ENCODE data around the gene FLRT1. TPM values are rescaled to one million over a fixed set of nuclear protein-coding genes. Genes with fewer than 3 reads are reported as not detected.

FLRT1 gene
- polyA plus RNA-seq, 1 donor = 2.9 TPM

DNA sequence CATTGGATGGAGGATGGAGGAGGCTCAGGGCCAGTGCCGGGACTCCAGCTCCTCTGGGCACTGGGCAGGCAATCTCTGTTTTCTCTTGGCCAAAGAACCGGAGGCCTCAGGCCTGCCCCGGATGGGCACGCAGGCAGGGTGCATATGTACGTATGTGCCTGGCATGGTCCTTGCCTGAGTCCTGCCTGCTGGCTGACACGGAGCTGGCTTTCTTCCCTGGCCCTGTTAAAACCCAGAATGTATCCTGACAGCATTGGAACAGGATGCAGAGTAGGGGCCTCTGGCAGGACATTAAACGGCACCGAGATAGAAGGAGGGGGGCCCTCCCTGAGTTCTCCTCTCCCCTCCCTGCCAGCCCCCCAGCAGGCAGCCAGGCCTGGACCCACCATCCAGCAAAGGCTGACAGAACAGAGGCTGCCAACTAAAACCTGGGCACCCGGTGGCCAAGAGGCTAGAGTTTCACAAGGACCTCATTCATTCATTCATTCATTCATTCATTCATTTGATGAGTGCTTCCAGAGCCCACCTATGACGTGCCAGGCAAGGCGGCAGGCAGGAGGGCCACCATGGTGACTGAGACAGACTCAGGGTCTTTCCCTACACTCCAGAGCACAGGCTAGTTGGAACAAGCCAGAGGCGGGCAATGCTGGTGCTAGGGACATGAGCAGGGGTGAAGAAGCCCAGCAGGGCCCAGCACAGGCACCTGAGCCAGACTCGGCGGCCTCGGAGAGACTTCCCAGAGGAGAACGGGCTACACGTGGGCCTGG is 28.8 kb downstream of the FLRT1 start:
- no peak for DNase-seq (ENCODE audit: low read depth)

DNA sequence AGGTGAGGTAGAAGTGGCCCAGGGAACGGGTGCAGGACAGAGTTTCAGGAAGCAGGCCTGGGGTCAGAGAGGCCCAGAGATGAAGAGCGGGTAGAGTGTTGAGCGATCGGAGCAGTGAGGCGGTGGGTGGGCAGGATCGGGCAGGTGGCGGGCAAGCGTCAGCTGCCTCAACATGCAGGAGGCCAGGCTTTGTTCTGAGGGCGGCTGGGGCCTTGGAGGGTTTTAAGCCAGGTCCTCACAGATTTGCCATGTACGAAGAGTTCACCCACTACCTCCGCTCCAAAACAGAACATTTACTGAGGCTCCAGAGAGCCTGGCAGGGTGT is 29.4 kb downstream of the FLRT1 start:
- no peak for DNase-seq (ENCODE audit: low read depth)

DNA sequence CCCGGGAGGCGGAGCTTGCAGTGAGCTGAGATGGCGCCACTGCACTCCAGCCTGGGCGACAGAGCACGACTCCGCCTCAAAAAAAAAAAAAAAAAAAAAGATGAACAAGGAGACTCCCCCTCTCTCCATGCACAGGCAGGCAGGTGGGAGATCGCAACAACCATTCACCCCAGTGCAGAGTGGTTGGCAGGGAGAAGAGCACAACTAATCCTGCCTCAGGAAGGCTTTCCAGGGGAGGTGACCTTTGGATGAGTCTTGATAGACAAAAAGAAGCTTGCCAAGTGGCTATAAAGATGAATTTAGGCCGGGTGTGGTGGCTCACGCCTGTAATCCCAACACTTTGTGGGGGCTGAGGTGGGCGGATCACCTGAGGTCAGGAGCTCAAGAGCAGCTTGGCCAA is 30.0 kb downstream of the FLRT1 start:
- no peak for DNase-seq (ENCODE audit: low read depth)

- no peak for DNase-seq (ENCODE audit: low read depth)
Observed at GRCh38 chr11:64067230-64067993, 31.7 kb downstream of the FLRT1 start.

DNA sequence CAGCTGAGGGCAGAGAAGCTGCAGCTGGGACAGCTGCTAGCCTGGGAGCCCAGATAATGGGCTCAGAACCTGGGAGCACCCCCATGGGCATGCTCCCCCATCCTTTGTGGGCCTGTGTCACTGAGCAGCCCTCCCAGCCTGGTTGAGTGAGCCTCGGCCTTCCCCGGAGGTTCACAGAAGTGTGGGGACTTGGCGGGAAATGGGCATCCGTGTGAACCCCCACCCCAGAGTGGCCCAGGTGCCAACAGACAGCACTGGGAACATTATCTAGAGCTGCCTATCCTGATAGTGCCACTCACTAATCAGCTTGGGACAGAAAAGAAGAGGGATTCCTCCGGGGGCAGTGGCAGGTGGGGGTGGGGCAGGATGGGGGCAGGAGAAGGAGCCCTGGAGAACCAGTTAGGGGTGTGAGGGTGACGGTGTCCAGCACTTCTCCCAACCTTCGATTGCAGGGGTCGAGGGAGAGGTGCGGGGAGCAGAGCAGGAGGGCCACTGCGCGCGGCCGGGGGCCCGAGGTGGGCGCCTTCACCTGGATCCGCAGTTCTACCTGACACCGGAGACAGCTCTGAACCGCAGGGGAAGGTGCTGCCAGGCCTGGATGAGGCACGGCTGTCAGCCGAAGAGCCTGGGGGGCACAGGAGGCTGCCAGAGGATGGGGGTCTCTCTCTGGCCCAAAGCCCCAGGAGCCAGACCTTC is 33.1 kb downstream of the FLRT1 start:
- no peak for DNase-seq (ENCODE audit: low read depth)

DNA sequence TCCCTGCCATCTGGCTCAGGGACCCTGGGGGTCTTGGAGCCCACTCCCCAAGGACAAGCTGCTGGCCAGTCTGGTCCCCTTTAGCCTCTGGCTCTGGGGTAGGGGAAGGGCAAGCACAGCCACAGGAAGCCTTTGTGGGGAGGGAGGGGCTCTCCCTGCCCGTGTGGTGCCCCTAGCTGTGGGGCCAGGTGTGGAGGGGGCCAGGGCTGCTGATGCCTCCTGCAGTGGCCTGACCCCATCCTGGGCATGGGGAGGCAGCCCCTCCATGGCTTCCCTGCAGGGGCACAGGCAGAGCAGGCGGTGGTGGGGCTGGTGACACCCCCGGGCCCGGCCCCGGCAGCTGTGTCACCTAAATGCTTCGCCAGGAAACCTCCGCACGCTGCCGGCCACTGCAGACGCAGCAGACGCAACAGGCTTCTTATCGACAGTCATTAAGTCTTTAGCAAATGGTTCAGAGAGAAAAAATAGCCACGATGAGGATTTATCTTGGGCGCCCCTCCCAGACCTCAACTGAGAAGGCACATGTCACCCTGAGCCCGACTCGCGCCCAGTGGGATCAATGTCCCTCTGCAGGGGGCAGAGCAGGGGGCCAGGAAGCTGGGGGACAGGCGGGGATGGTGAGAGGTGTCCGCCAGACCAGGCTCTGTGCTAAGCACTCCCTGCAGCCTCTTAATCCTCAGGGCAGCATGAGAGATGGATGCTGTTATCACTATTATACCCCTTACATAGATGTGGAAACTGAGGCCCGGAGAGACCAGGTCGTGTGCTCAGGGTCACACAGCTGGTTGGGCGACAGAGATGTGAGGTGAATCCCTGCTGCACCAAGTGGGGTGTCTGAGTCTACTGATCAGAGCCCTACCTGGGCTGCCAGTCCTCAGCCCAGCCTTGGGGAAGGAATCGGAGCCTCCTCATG is 33.9 kb downstream of the FLRT1 start:
- DNase-seq (ENCODE audit: low read depth) = no peak

DNA sequence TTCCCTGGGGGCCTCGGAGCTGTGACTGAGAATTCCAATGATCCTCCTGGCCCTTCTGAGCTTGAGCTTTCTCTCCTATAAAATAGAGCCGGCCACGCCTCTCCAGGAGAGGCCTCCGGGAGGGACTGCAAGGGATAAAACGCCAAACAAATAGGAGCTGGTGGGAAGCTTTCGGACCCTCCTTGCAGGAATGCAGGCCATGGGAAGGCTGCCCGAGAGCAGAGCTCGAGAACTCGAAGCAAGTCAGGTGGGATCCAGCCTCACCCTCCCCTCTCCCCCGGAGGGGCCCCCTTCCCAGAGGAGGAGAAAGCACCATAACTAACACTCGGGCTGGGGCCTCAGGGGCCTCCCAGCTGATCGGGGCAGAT is 34.6 kb downstream of the FLRT1 start:
- DNase-seq (ENCODE audit: low read depth) = no peak

DNA sequence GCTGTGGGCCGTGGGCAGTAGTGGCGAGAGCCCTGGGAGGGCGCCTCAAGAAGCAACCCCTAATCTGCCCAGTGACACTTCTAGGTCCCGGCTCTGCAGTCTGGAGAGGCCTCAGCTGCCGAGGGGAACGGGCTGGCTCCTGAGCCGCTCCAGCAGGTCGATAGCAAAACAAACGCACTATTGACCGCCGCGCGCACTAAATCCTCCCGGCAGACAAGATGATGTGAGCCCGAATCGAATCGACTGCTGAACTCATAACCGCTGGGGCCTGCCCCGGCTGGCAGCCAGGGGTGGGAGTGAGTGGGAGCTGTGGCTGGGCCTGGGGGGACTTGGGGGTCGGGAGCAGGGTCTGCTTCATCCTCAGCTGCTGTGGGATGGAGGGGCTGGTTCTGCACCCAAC is 36.1 kb downstream of the FLRT1 start:
- DNase-seq (ENCODE audit: low read depth) = no peak

DNA sequence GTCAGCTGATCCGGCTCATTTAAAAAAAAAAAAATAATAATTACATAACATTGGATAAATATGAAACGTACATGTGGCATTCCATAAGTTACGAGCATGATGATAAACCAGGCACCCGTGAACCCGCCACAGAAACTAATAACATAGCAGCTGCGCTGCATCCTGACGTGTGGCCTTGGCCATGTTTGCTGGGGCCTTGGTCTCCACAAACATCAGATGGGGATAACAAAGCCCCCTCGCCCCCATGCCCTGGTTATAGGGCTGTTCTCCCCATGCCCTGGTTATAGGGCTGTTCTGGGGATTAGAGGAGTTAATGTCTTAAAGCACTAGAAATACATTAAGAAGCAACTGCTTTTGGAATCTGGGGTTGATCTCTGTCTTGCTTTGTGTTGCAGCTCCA is 36.7 kb downstream of the FLRT1 start:
- DNase-seq (ENCODE audit: low read depth) = no peak

DNA sequence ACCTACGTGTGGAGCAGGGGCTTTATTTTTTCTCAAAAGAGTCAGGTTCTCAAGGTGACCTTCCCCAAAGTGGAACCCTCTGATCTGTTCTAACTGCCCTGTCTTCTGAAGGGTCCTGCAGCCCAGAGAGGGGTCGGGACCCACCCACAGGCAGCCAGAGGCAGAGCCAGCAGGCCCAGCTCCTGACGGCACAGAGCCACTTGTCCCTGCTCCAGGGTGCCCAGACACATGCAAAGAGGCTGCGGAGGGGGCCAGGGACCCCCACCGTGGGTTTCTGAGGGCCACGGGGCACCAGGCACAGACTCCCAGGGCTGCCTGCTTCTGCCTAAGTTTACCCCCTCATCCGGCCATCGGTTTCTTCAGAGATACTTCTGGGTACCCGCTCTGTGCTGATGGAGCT is 37.1 kb downstream of the FLRT1 start:
- DNase-seq (ENCODE audit: low read depth) = no peak

DNA sequence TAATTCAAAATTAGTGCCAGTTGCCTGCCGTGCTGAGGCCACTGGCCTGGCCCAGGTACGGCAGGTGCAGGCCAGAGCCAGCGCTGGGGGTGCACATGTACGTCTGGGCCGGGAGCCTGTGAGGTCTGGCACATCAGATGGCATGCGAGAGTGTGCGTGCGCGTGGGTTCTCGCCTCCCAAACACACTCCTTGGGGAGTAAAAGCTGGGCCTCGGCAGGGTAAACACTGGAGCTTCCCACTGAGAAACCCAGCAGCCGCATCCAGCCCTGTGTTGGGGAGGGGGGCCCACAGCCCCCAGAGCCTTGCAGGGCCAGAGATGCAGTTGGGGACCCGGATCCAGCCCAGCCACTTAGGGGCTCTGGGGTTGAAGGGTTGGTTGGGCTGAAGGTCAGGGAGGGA is 37.8 kb downstream of the FLRT1 start:
- no peak for DNase-seq (ENCODE audit: low read depth)

DNA sequence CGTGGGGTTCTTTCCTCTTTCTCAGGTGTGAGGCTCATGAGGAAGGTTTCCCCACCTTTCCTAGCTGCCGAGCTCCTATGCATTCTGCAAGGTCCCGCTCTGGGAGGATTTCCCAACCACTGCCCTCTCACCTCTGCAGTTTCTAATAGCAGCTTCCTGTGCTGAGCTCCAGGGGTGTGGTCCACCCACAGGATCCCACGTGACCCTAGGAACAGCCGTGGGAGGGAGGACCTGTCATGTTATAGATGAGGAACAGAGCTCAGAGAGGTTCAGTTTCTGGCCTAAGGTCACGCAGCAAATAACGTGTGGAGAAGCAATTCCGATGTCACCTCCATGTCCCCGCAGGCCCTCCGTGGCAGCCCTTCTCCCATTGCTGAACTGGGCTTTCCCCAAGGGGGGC is 38.5 kb downstream of the FLRT1 start:
- DNase-seq (ENCODE audit: low read depth) = no peak

GRCh38 chr11:64076758-64077157 is 41.0 kb downstream of the FLRT1 start:
- DNase-seq (ENCODE audit: low read depth) = no peak

DNA sequence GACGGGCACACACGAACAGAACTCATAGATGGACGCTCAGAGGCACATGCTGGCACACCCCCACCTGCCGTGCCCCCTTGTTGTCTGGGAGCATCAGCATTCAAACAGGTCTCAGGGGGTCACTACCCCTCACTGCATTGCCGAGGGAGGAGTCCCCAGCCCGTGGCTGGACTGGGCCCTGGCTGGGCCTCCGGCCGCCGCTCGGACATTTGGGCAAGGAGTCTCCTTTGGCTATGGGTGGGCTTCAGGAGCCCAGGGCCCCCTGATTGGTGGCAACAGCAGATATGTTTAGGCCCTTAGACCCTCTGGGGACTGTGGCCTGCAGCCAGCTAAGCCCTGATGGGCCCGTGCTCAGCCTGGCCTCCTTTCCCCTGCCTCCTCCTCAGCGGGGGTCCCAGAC is 41.9 kb downstream of the FLRT1 start:
- DNase-seq (ENCODE audit: low read depth) = no peak

GRCh38 chr11:64078284-64078683 is 42.6 kb downstream of the FLRT1 start:
- DNase-seq (ENCODE audit: low read depth) = peak; percentile 36

DNA sequence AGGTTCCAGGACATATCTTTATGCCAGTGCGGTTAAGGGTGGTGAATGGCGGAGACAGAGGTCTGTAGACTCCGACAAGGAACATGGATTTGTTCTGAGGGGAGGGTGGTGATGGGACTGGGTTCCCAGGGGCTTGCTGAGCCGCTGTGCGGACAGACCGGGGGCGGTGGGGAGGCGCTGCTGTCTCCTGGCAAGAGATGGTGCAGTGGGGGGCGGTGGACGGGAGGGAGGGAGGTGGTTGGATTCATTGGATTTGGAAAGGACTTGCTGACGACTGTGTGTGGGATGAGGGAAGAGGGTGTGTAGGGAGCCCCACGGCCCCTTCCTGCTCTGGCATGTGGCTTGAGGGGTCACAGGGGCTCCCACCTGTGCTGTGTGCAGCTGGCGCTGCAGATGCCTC is 43.2 kb downstream of the FLRT1 start:
- DNase-seq (ENCODE audit: low read depth) = no peak

DNA sequence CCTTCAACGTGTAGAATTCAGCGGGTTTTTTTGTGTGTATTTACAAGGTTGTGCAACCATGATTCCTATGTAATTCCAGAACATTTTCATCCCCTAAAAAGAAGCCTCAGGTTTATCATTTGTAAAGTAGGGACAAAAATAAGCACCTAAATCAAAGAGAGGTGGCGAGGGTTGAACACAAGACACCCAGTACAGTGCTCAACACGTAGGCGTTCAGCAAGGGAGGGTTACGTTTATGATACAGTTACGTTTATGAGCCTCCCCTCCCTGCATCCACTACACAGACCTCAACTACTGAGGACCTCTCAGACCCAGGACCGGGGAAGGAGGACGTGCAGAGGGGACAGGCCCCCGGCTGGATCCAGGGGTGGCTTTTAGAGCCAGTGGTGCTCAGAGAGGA is 44.7 kb downstream of the FLRT1 start:
- no peak for DNase-seq (ENCODE audit: low read depth)

DNA sequence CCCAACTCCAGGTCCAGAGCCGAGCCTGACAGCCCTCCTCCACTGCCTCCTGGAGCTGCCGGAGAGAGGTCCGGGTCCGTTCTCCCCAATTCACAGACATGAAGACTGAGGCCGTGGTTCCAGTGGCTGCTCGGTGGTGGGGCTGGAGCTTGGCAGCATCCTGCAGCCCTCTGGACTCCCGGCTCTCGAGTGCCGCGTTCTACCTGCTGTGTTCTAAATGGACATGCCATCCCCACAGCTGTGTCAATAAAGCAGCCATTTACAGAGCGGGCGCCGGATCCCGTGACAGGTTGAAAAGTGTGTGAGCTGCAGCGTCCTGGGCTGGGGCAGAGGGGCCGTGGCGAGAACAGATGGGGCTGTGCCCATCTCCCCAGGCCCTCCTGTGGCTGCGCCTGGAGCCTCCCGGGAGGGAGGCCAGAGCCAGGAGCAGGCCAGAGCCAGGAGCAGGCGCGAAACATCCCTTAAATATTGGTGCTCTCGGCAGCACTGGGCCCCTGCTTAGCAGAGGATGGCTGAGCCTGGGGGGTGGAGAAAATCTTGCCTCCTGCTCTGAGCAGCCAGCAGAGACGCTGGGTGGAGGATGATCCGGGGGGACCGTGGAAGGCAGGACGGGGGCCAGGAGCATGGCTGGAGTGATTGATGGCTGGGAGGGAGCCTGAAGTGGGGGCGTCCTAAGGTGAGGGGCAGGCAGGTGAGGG is 46.2 kb downstream of the FLRT1 start:
- DNase-seq (ENCODE audit: low read depth) = no peak

- DNase-seq (ENCODE audit: low read depth) = no peak
Observed at GRCh38 chr11:64083398-64084080, 47.8 kb downstream of the FLRT1 start.

- no peak for DNase-seq (ENCODE audit: low read depth)
Observed at GRCh38 chr11:64084146-64084950, 48.6 kb downstream of the FLRT1 start.
